ENCODE data around the gene SULT6B1. TPM values are rescaled to one million over a fixed set of nuclear protein-coding genes. Genes with fewer than 3 reads are reported as not detected.
"Not testable (repeated sequence)": the region's sequence is repeated elsewhere in the genome, so short reads cannot be mapped to it uniquely, and the experiment has no call there.

SULT6B1 gene, protein sequence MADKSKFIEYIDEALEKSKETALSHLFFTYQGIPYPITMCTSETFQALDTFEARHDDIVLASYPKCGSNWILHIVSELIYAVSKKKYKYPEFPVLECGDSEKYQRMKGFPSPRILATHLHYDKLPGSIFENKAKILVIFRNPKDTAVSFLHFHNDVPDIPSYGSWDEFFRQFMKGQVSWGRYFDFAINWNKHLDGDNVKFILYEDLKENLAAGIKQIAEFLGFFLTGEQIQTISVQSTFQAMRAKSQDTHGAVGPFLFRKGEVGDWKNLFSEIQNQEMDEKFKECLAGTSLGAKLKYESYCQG
- not detected for total RNA-seq

DNA sequence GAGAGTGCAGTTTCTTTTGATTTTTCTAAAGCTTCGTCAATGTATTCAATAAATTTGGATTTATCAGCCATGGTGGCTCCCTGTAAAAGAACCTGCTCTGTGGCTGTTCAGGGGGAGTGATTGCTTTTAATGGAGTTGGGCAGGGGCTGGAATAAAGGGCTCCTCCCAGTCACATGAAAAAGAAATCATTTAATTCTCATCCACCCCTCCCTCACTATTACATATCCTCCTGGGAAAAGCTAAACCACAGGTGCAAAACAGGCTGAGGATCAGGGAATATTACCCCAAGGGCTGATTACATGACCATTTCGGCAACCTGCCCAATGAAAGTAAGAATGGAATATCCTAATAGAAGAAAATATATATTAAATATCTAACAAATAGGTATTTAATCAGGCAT, at the start of gene SULT6B1:
Gene SULT6B1, minus strand, starts transcription at position 101 of the 400 bp plus-strand sequence. Its CDS starts 30 bp downstream, at position 71.
- H3K4me3 Mint-ChIP-seq: no peak within 1 kb of the TSS
- H3K4me1 Mint-ChIP-seq (ENCODE audit: low read depth): no peaks in the 10 kb centered on the region
- no peaks in the 10 kb centered on the region for H3K36me3 Mint-ChIP-seq (ENCODE audit: low read depth)
- ChIA-PET CTCF (no interaction called here), POLR2A (no interaction called here)
- no peak for ATAC-seq
- H3K27me3 Mint-ChIP-seq (ENCODE audit: low read depth): peaks cover 19% of the 10 kb centered on the region
- H3K9me3 Mint-ChIP-seq (ENCODE audit: insufficient read depth): no peaks in the 10 kb centered on the region
- H3K27ac Mint-ChIP-seq: no peak within 1 kb of the TSS
- DNase-seq: no peak

DNA sequence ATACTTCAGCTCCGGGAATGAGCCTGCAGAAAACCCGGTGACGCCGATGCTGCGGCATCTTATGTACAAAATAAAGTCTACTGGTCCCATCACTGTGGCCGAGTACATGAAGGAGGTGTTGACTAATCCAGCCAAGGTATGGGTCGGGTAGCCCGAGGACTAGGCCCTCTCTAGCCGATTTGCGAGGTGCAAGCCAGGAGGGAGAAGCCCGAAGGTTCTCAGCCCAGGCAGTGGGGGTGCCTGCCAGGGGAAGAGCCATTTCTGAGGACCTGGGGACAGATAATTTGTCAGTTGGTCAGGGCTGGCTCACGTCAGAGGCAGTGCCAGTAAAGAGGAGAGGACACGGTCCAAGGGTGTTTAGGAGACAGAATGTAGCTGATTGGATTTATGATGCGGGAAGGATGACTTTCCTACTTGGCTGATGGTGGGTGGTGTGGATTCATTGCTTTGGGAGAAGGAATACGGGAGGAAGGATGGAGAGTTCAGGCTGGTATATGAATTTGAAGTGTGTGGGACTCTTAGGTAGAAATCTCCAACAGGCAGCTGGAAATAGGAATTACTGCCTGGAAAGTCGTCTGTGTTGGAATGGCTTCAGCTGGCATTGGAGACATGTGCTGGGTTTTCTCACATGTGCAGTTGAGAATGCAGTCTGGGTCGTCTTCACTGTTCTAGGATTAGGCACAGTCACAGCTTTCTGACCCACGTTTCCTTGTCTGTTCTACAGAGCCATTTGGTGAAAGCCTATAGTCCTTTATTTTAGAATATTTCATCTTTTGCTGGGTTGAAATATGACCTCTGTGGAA, 43.9 kb upstream of the SULT6B1 start:
- ChIA-PET CTCF (interaction anchor here (0.8 to 1.3 kb wide), 3 partner anchors 9 to 76 kb away, joined by 3 to 6 read pairs (median 5); partner anchors contain the start of gene EIF2AK2), POLR2A (interaction anchor here (0.6 to 1.8 kb wide), 10 partner anchors 13 to 91 kb away, joined by 3 to 12 read pairs (median 4); partner anchors contain the start of genes CEBPZOS and EIF2AK2)
- DNase-seq (no peak), ATAC-seq (peak; percentile 9)
- no peaks in the 10 kb centered on the region for H3K9me3 Mint-ChIP-seq (ENCODE audit: insufficient read depth)
- H3K36me3 Mint-ChIP-seq (ENCODE audit: low read depth): peaks cover 33% of the 10 kb centered on the region
- peaks cover 26% of the 10 kb centered on the region for H3K4me1 Mint-ChIP-seq (ENCODE audit: low read depth)
- no peak overlapping the region for H3K27ac Mint-ChIP-seq
- H3K27me3 Mint-ChIP-seq (ENCODE audit: low read depth): no peaks in the 10 kb centered on the region
- H3K4me3 Mint-ChIP-seq: no peak overlapping the region

DNA sequence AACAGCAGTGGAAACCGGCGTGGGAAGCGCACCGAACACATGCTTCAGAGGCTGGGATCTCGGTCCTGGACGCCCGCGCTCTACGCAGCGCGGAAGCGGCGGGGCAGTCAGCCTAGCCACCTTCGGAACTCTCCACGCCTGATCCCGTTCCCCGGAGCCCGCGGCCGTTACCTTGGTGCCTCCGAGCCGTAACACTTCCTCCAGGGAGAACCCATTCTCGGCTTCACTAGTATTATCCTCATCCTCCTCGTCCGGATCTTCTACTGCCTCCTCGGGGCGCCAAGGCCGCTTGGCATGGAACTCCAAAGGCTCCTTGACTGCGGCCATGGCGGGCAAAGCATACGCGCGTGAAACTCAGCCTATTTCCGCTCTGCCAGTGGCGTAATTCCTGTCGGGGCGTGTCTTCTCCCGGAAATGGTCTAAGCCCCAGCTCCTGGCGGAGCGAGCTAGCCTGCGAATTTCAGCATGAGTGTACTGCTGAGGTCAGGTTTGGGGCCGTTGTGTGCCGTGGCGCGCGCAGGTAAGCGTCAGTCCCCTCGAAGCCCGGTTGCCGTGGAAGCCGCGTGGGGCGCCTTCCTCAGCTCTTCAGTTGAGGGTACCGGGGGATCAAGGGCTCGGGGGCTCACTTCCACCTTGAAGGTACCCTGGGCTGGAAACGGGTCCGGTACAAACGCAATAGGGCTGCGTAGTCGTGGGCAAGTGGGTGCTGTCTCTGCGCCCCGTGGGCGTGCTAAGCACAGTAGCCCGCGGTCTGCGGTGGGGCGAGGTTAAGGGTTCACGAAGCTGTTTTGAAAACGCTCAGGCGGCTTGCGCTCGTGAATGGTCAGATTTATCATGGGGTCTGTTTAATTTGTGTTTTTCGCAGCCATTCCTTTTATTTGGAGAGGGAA, 43.0 kb upstream of the SULT6B1 start, which contains the start of the genes CEBPZ and NDUFAF7:
Gene CEBPZ, minus strand, starts transcription at position 356 of the 890 bp plus-strand sequence. Its CDS starts 29 bp downstream, at position 327.
Gene NDUFAF7, plus strand, starts transcription at position 418 of the 890 bp plus-strand sequence. Its CDS starts 48 bp downstream, at position 466.
- Mint-ChIP-seq H3K27me3 (ENCODE audit: low read depth) (no peaks in the 10 kb centered on the region), H3K9me3 (ENCODE audit: insufficient read depth) (no peaks in the 10 kb centered on the region), H3K36me3 (ENCODE audit: low read depth) (peaks cover 36% of the 10 kb centered on the region), H3K27ac (no peak within 1 kb of the TSS), H3K4me3 (no peak within 1 kb of the TSS), H3K4me1 (ENCODE audit: low read depth) (peaks cover 30% of the 10 kb centered on the region)
- POLR2A ChIA-PET: interaction anchor here (0.6 to 1.8 kb wide), 10 partner anchors 12 to 92 kb away, joined by 3 to 12 read pairs (median 4); partner anchors contain the start of genes CEBPZOS and EIF2AK2
- ATAC-seq: peak; percentile 93
- CTCF ChIA-PET: interaction anchor here (0.8 to 1.3 kb wide), 3 partner anchors 8 to 75 kb away, joined by 3 to 6 read pairs (median 5); partner anchors contain the start of gene EIF2AK2
- peak; percentile 90 for DNase-seq

DNA sequence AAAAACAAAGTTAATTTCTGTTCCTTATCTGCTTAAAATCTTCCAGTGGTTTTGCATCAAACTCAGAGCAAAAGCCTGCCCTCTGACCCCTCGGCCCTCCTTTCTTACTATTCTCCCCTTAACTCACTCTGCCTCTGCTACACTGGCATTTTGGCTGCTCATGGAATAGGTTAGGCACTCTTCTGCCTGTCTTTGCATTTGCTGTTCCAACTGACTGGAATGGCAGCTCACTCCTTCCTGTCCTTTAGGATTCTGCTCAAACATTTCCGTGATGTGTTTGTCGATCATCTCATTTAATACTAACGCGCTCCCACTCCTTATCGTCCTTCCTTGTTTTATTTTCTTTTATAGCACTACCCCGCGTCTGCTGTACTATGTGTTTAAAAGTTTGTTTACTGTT, 42.1 kb upstream of the SULT6B1 start:
- Mint-ChIP-seq H3K36me3 (ENCODE audit: low read depth) (peaks cover 36% of the 10 kb centered on the region), H3K27ac (no peak overlapping the region), H3K4me3 (no peak overlapping the region), H3K4me1 (ENCODE audit: low read depth) (peaks cover 35% of the 10 kb centered on the region), H3K9me3 (ENCODE audit: insufficient read depth) (no peaks in the 10 kb centered on the region), H3K27me3 (ENCODE audit: low read depth) (no peaks in the 10 kb centered on the region)
- POLR2A ChIA-PET: interaction anchor here (1.8 kb wide), 1 partner anchor 30 kb away, joined by 4 read pairs; no protein-coding TSS in a partner anchor
- no peak for ATAC-seq
- CTCF ChIA-PET: no interaction called here
- DNase-seq: no peak

DNA sequence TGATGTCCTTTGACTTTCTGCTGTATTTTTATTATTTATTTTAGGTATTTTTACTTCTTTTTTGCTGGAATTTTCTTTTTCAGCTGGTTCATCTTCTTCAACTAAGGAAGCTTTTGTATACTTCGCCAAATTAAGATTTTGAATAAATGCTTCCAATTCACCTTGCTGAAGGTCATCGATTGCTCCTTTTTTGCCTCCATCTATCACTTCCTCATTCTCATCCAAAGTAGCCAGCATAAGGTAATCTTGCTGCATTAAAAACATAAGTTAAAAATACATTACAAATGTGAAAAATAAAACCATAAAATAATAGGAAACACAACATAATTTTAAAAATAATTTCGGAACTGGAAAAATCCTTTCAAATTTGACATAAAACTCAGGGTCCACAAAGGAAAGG, 40.3 kb upstream of the SULT6B1 start:
- POLR2A ChIA-PET: interaction anchor here (1.3 kb wide), 1 partner anchor 32 kb away, joined by 3 read pairs; no protein-coding TSS in a partner anchor
- peaks cover 38% of the 10 kb centered on the region for H3K36me3 Mint-ChIP-seq (ENCODE audit: low read depth)

DNA sequence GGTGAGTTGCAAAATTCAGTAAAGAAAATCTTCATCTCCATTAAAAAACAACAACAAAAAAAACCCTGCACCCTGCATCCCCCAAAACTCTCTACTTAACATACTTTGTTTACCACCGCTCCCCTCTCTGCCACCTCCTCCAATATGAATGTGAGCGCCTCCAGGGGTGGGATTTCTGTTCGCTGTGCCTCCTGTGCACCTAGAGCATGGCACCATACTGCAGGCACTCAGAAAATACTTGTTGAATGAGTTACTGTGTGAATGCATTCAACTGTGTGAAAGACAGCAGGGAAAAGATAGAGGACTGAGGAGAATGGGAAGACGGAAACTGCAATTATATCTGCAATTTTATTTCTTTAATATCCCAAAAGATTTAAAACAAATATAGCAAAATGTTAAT, 38.4 kb upstream of the SULT6B1 start:
- Mint-ChIP-seq H3K4me1 (ENCODE audit: low read depth) (peaks cover 56% of the 10 kb centered on the region), H3K36me3 (ENCODE audit: low read depth) (peaks cover 54% of the 10 kb centered on the region), H3K27ac (no peak overlapping the region), H3K27me3 (ENCODE audit: low read depth) (no peaks in the 10 kb centered on the region), H3K4me3 (no peak overlapping the region), H3K9me3 (ENCODE audit: insufficient read depth) (no peaks in the 10 kb centered on the region)
- ChIA-PET POLR2A (no interaction called here), CTCF (no interaction called here)
- DNase-seq (no peak), ATAC-seq (no peak)

More for the DNA sequence above, 40.3 kb upstream of the SULT6B1 start:
- Mint-ChIP-seq H3K27ac (no peak overlapping the region), H3K9me3 (ENCODE audit: insufficient read depth) (no peaks in the 10 kb centered on the region), H3K27me3 (ENCODE audit: low read depth) (no peaks in the 10 kb centered on the region), H3K4me1 (ENCODE audit: low read depth) (peaks cover 39% of the 10 kb centered on the region), H3K4me3 (no peak overlapping the region)
- ATAC-seq: no peak
- DNase-seq: no peak
- CTCF ChIA-PET: no interaction called here

DNA sequence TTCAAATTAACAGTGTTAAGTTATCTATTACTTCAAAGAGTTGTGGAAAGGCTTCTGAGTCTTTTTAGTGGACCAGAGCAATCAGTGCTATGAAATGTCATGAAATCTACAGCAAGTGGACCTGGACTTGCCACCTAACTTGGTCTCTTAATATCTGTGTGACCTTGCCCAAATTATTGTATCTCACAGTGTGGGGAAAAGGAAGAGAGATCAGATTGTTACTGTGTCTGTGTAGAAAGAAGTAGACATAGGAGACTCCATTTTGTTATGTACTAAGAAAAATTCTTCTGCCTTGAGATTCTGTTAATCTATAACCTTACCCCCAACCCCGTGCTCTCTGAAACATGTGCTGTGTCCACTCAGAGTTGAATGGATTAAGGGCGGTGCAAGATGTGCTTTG, 36.7 kb upstream of the SULT6B1 start:
- POLR2A ChIA-PET; H3K4me3 Mint-ChIP-seq; H3K27me3 Mint-ChIP-seq (ENCODE audit: low read depth); H3K27ac Mint-ChIP-seq; DNase-seq; H3K9me3 Mint-ChIP-seq (ENCODE audit: insufficient read depth); CTCF ChIA-PET; ATAC-seq: not testable (repeated sequence)
- Mint-ChIP-seq H3K36me3 (ENCODE audit: low read depth) (peaks cover 70% of the 10 kb centered on the region), H3K4me1 (ENCODE audit: low read depth) (peaks cover 62% of the 10 kb centered on the region)

DNA sequence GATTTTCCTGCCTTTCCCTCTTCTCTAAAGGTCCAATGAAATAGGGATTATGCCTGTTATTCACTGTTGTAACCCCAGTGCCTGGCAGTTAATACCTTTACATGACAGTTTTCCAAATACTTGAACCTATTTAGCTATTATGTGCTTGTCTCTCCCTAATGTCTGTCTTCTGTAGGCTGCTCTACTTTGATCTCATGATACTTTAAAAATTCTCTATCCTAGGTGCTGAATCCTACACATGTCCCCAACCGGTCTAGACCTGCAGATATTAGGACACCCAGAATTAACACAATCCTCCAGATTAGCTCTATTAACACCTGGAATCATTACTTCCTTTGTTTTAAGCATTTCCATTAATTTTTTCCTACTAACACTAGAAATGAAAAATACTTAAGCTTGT, 35.6 kb upstream of the SULT6B1 start:
- CTCF ChIA-PET: interaction anchor here (0.7 to 1.8 kb wide), 3 partner anchors 8 to 97 kb away, joined by 3 to 7 read pairs (median 6); partner anchors contain the start of genes CEBPZ and NDUFAF7
- peaks cover 71% of the 10 kb centered on the region for H3K36me3 Mint-ChIP-seq (ENCODE audit: low read depth)
- no peaks in the 10 kb centered on the region for H3K27me3 Mint-ChIP-seq (ENCODE audit: low read depth)
- no peak for ATAC-seq
- no peaks in the 10 kb centered on the region for H3K9me3 Mint-ChIP-seq (ENCODE audit: insufficient read depth)
- H3K27ac Mint-ChIP-seq: no peak overlapping the region
- POLR2A ChIA-PET: no interaction called here
- DNase-seq: no peak
- peaks cover 54% of the 10 kb centered on the region for H3K4me1 Mint-ChIP-seq (ENCODE audit: low read depth)
- H3K4me3 Mint-ChIP-seq: no peak overlapping the region

DNA sequence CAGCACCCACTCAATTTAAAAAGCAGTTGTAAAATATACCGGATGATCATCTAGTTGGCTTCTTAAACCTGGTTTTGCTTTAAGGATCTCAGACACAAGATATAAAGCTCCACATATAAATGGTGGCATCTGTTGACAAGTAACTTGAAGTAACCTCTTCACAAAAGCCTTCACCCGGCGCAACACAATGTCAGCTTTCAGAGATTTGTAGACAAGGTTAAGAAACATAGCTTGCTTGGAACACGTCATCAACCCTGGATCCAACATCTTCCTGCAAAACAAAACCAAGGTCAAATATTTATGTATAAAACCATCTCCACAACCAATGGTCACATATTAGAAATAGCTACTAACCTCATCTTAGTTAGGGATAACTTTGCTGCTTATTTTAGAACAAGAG, 34.7 kb upstream of the SULT6B1 start:
- ChIA-PET CTCF (interaction anchor here (1.0 to 1.8 kb wide), 3 partner anchors 9 to 54 kb away, joined by 3 to 7 read pairs (median 6); partner anchors contain the start of genes CEBPZ and NDUFAF7), POLR2A (interaction anchor here (1.2 kb wide), 1 partner anchor 26 kb away, joined by 3 read pairs; no protein-coding TSS in a partner anchor)
- Mint-ChIP-seq H3K27me3 (ENCODE audit: low read depth) (no peaks in the 10 kb centered on the region), H3K36me3 (ENCODE audit: low read depth) (peaks cover 74% of the 10 kb centered on the region), H3K4me3 (no peak overlapping the region), H3K9me3 (ENCODE audit: insufficient read depth) (no peaks in the 10 kb centered on the region), H3K27ac (peak overlapping the region; percentile 5), H3K4me1 (ENCODE audit: low read depth) (peaks cover 49% of the 10 kb centered on the region)
- ATAC-seq (no peak), DNase-seq (no peak)

DNA sequence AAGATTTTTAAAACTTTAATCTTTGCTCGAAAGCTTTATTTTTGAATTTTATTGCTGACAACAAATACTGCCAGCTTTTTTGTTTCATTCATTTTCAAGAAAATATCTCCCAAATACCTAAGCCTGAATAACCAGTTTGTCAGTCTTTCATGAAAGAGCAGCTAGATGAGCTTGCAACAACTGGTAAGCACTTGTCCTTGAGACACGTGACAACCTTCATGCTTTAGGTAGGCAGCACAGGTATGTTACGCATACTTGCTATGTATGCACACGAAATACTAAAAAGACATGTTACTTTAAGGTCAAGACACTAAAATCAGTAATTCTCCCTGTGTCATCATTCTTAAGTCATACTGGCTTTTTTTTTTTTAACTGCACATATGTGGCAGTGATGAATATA, 30.6 kb upstream of the SULT6B1 start:
- POLR2A ChIA-PET: interaction anchor here (1.0 kb wide), 1 partner anchor 13 kb away, joined by 3 read pairs; the partner anchor contains the start of genes CEBPZ and NDUFAF7
- Mint-ChIP-seq H3K4me1 (ENCODE audit: low read depth) (peaks cover 29% of the 10 kb centered on the region), H3K27ac (no peak overlapping the region), H3K36me3 (ENCODE audit: low read depth) (peaks cover 67% of the 10 kb centered on the region), H3K27me3 (ENCODE audit: low read depth) (no peaks in the 10 kb centered on the region), H3K9me3 (ENCODE audit: insufficient read depth) (no peaks in the 10 kb centered on the region), H3K4me3 (no peak overlapping the region)
- no peak for DNase-seq
- CTCF ChIA-PET: no interaction called here
- ATAC-seq: no peak

DNA sequence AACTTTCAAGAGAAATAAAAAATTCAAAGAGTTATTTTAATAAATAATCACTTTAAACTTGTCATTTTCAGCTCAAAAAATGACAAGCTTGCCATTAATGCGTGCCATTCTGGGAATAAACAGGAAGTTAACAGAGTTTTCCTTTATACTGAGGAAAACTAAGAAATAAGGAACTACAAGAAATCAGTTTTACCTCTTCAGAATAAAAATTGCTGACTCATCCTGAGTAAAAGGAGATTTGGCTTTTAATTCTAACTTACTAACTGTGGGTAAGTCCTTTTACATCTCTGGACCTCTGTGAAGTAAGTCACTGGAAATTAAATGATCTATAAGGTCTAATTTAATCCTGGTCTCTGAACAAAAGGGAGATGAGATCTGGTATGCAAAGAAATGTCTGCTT, 26.8 kb upstream of the SULT6B1 start:
- Mint-ChIP-seq H3K4me3 (no peak overlapping the region), H3K27ac (no peak overlapping the region), H3K9me3 (ENCODE audit: insufficient read depth) (no peaks in the 10 kb centered on the region), H3K27me3 (ENCODE audit: low read depth) (no peaks in the 10 kb centered on the region), H3K36me3 (ENCODE audit: low read depth) (peaks cover 61% of the 10 kb centered on the region), H3K4me1 (ENCODE audit: low read depth) (peaks cover 3% of the 10 kb centered on the region)
- DNase-seq (no peak), ATAC-seq (no peak)
- CTCF ChIA-PET: no interaction called here
- POLR2A ChIA-PET: no interaction called here
